ENCODE data around the gene PACSIN3.

DNA sequence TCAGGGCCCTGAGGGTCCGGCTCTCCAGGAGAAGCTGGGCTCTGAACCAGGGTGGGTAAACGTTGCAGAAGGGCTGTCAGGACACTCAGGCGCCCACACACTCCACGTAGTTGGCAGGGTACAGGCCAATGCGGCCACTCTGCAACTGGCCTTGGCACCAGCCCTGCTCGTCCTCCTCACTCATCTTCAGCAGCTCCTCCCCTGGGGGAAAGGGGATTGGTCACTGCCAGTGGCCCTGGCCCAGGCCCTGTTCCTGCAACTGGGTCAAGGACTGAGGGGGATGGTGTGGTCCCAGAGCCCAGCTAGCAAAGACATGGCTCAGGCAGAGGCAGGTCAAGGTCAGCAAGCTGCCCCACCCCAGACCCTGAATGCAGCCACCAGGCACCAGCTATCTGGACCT lies 8.4 kb downstream of the PACSIN3 start:
- TF ChIP-seq, protein P1, sequence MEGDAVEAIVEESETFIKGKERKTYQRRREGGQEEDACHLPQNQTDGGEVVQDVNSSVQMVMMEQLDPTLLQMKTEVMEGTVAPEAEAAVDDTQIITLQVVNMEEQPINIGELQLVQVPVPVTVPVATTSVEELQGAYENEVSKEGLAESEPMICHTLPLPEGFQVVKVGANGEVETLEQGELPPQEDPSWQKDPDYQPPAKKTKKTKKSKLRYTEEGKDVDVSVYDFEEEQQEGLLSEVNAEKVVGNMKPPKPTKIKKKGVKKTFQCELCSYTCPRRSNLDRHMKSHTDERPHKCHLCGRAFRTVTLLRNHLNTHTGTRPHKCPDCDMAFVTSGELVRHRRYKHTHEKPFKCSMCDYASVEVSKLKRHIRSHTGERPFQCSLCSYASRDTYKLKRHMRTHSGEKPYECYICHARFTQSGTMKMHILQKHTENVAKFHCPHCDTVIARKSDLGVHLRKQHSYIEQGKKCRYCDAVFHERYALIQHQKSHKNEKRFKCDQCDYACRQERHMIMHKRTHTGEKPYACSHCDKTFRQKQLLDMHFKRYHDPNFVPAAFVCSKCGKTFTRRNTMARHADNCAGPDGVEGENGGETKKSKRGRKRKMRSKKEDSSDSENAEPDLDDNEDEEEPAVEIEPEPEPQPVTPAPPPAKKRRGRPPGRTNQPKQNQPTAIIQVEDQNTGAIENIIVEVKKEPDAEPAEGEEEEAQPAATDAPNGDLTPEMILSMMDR (IDR thresholded peaks at IDR 0.05; ENCODE audit: poor library complexity, severe bottlenecking), result no peak
- TF ChIP-seq MXI1 (conservative IDR thresholded peaks at IDR 0.05; ENCODE audit: poor library complexity, severe bottlenecking) (no peak), EZH2 (IDR thresholded peaks at IDR 0.05; ENCODE audit: borderline replicate concordance, insufficient read depth, low read length, poor library complexity, severe bottlenecking) (no peak), EP300 (conservative IDR thresholded peaks at IDR 0.05; ENCODE audit: poor library complexity, severe bottlenecking) (no peak), SMC3 (conservative IDR thresholded peaks at IDR 0.05; ENCODE audit: poor library complexity) (no peak), RAD21 (conservative IDR thresholded peaks at IDR 0.05) (no peak), POLR2AphosphoS5 (IDR thresholded peaks at IDR 0.05) (no peak)
- TF ChIP-seq, protein P2, sequence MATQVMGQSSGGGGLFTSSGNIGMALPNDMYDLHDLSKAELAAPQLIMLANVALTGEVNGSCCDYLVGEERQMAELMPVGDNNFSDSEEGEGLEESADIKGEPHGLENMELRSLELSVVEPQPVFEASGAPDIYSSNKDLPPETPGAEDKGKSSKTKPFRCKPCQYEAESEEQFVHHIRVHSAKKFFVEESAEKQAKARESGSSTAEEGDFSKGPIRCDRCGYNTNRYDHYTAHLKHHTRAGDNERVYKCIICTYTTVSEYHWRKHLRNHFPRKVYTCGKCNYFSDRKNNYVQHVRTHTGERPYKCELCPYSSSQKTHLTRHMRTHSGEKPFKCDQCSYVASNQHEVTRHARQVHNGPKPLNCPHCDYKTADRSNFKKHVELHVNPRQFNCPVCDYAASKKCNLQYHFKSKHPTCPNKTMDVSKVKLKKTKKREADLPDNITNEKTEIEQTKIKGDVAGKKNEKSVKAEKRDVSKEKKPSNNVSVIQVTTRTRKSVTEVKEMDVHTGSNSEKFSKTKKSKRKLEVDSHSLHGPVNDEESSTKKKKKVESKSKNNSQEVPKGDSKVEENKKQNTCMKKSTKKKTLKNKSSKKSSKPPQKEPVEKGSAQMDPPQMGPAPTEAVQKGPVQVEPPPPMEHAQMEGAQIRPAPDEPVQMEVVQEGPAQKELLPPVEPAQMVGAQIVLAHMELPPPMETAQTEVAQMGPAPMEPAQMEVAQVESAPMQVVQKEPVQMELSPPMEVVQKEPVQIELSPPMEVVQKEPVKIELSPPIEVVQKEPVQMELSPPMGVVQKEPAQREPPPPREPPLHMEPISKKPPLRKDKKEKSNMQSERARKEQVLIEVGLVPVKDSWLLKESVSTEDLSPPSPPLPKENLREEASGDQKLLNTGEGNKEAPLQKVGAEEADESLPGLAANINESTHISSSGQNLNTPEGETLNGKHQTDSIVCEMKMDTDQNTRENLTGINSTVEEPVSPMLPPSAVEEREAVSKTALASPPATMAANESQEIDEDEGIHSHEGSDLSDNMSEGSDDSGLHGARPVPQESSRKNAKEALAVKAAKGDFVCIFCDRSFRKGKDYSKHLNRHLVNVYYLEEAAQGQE (IDR thresholded peaks at IDR 0.05; ENCODE audit: borderline replicate concordance), result no peak
